ENCODE measurements around the gene ENTPD2.

The ENTPD2 gene

DNA sequence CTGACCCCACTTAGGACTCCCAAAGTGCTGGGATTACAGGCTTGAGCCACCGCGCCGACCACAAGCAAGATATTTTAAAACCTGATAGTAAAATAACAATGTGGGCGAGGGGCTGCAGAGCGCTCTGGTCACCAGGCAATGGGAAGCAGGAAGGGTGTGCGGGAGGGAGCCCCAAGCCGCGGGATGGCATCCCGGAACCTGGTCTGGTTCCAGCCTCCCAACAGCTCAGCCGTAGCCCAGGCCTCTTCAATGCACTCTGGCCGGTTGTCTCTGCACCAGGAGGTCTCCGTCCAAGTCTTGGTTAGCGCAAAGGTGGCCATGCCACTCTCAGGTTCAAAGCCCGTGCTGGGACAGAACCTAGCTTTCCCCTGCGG lies 22.8 kb upstream of the ENTPD2 start:
- no peak for DNase-seq
- H3K4me2 ChIP-seq (ENCODE audit: low read length) = peak overlapping the region; percentile 34
- H3K56ac ChIP-seq (ENCODE audit: low read length) = peak overlapping the region; percentile 50
- no peaks in the 10 kb centered on the region for H3K36me3 ChIP-seq (ENCODE audit: control insufficient read depth, insufficient read depth, low read length)
- no peak overlapping the region for H3K18ac ChIP-seq (ENCODE audit: low read length)
- peaks cover 9% of the 10 kb centered on the region for H3K27me3 ChIP-seq (ENCODE audit: insufficient read depth, low read length, poor library complexity)
- no peak overlapping the region for H2BK15ac ChIP-seq (replicated peaks; ENCODE audit: low read depth)
- H3K9ac ChIP-seq (ENCODE audit: low read length) = peak overlapping the region; percentile 34
- no peak overlapping the region for H3K4ac ChIP-seq (ENCODE audit: low read depth, low read length)
- no peaks in the 10 kb centered on the region for H3K4me1 ChIP-seq (ENCODE audit: control insufficient read depth, low read depth, low read length)
- no peak overlapping the region for H4K8ac ChIP-seq (ENCODE audit: low read depth, low read length)
- H3K4me3 ChIP-seq (ENCODE audit: low read length) = no peak overlapping the region
- H2BK120ac ChIP-seq (ENCODE audit: low read depth, low read length) = no peak overlapping the region
- H4K5ac ChIP-seq (ENCODE audit: low read length) = no peak overlapping the region
- no peaks in the 10 kb centered on the region for H3K79me1 ChIP-seq (ENCODE audit: low read length)
- no peak overlapping the region for H2BK5ac ChIP-seq (ENCODE audit: low read length)
- WGBS (ENCODE audit: extremely low coverage, insufficient coverage, low lambda C conversion rate) = no CpG with 5 or more reads among the region's 15 CpGs
- no peaks in the 10 kb centered on the region for H3K79me2 ChIP-seq (ENCODE audit: control insufficient read depth, insufficient read depth, low read length)
- H3K27ac ChIP-seq (ENCODE audit: low read depth, low read length) = no peak overlapping the region
- no peak overlapping the region for H3K23ac ChIP-seq (ENCODE audit: low read length)
- no peak overlapping the region for H2AK5ac ChIP-seq (ENCODE audit: low read length)

GRCh38 chr9:137075275-137075775 lies 21.5 kb upstream of the ENTPD2 start:
- Histone ChIP-seq H3K79me1 (ENCODE audit: low read length) (no peaks in the 10 kb centered on the region), H3K4me3 (ENCODE audit: low read length) (no peak overlapping the region), H2BK15ac (replicated peaks; ENCODE audit: low read depth) (no peak overlapping the region), H4K8ac (ENCODE audit: low read depth, low read length) (no peak overlapping the region), H3K4me2 (ENCODE audit: low read length) (no peak overlapping the region), H3K4ac (ENCODE audit: low read depth, low read length) (no peak overlapping the region), H3K27me3 (ENCODE audit: insufficient read depth, low read length, poor library complexity) (peaks cover 9% of the 10 kb centered on the region), H3K79me2 (ENCODE audit: control insufficient read depth, insufficient read depth, low read length) (no peaks in the 10 kb centered on the region), H3K27ac (ENCODE audit: low read depth, low read length) (no peak overlapping the region), H4K5ac (ENCODE audit: low read length) (no peak overlapping the region), H2AK5ac (ENCODE audit: low read length) (no peak overlapping the region), H2BK120ac (ENCODE audit: low read depth, low read length) (no peak overlapping the region), H3K18ac (ENCODE audit: low read length) (no peak overlapping the region), H3K9ac (ENCODE audit: low read length) (no peak overlapping the region), H3K56ac (ENCODE audit: low read length) (no peak overlapping the region), H3K23ac (ENCODE audit: low read length) (no peak overlapping the region), H3K4me1 (ENCODE audit: control insufficient read depth, low read depth, low read length) (no peaks in the 10 kb centered on the region), H3K36me3 (ENCODE audit: control insufficient read depth, insufficient read depth, low read length) (no peaks in the 10 kb centered on the region), H2BK5ac (ENCODE audit: low read length) (no peak overlapping the region)
- WGBS (ENCODE audit: extremely low coverage, insufficient coverage, low lambda C conversion rate) = no CpG with 5 or more reads among the region's 12 CpGs
- DNase-seq = no peak

GRCh38 chr9:137074657-137075274 lies 20.9 kb upstream of the ENTPD2 start:
- H2BK5ac ChIP-seq (ENCODE audit: low read length) = no peak overlapping the region
- no CpG with 5 or more reads among the region's 12 CpGs for WGBS (ENCODE audit: extremely low coverage, insufficient coverage, low lambda C conversion rate)
- no peak overlapping the region for H3K4me2 ChIP-seq (ENCODE audit: low read length)
- H3K36me3 ChIP-seq (ENCODE audit: control insufficient read depth, insufficient read depth, low read length) = no peaks in the 10 kb centered on the region
- H2BK15ac ChIP-seq (replicated peaks; ENCODE audit: low read depth) = no peak overlapping the region
- no peak overlapping the region for H2AK5ac ChIP-seq (ENCODE audit: low read length)
- no peak overlapping the region for H2BK120ac ChIP-seq (ENCODE audit: low read depth, low read length)
- no peak overlapping the region for H3K9ac ChIP-seq (ENCODE audit: low read length)
- no peaks in the 10 kb centered on the region for H3K79me1 ChIP-seq (ENCODE audit: low read length)
- no peak overlapping the region for H3K4ac ChIP-seq (ENCODE audit: low read depth, low read length)
- H3K79me2 ChIP-seq (ENCODE audit: control insufficient read depth, insufficient read depth, low read length) = no peaks in the 10 kb centered on the region
- no peak overlapping the region for H3K56ac ChIP-seq (ENCODE audit: low read length)
- H3K4me3 ChIP-seq (ENCODE audit: low read length) = no peak overlapping the region
- H3K27ac ChIP-seq (ENCODE audit: low read depth, low read length) = no peak overlapping the region
- peaks cover 9% of the 10 kb centered on the region for H3K27me3 ChIP-seq (ENCODE audit: insufficient read depth, low read length, poor library complexity)
- H3K18ac ChIP-seq (ENCODE audit: low read length) = no peak overlapping the region
- H4K5ac ChIP-seq (ENCODE audit: low read length) = no peak overlapping the region
- no peak for DNase-seq
- no peak overlapping the region for H3K23ac ChIP-seq (ENCODE audit: low read length)
- H4K8ac ChIP-seq (ENCODE audit: low read depth, low read length) = no peak overlapping the region
- H3K4me1 ChIP-seq (ENCODE audit: control insufficient read depth, low read depth, low read length) = no peaks in the 10 kb centered on the region

DNA sequence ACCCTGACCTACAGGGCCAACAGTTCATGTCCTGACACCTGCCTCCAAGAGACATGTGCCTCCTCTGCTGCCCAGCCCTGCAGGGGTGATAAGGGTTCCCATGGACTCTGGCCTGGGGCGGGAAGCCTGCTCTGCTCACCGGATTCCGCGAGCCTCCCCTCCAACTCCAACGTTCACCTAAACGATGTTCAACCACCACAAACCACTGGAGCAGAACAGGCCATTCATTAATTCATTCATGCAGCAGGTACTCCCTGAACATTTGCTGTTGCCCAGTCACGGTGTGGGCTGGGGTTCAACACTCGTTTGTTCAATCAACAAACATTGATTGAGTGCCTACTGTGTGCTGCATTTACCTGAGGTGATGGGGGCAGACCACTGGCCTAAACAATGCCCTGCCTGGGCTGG lies 20.1 kb upstream of the ENTPD2 start:
- Histone ChIP-seq H3K18ac (ENCODE audit: low read length) (no peak overlapping the region), H4K5ac (ENCODE audit: low read length) (no peak overlapping the region), H3K9ac (ENCODE audit: low read length) (no peak overlapping the region), H3K23ac (ENCODE audit: low read length) (no peak overlapping the region), H3K56ac (ENCODE audit: low read length) (no peak overlapping the region), H2BK15ac (replicated peaks; ENCODE audit: low read depth) (no peak overlapping the region), H3K27ac (ENCODE audit: low read depth, low read length) (no peak overlapping the region), H4K8ac (ENCODE audit: low read depth, low read length) (no peak overlapping the region), H2BK120ac (ENCODE audit: low read depth, low read length) (no peak overlapping the region), H3K4me3 (ENCODE audit: low read length) (no peak overlapping the region), H3K79me1 (ENCODE audit: low read length) (peaks cover 2% of the 10 kb centered on the region), H3K4ac (ENCODE audit: low read depth, low read length) (no peak overlapping the region), H3K36me3 (ENCODE audit: control insufficient read depth, insufficient read depth, low read length) (no peaks in the 10 kb centered on the region), H3K79me2 (ENCODE audit: control insufficient read depth, insufficient read depth, low read length) (no peaks in the 10 kb centered on the region), H3K27me3 (ENCODE audit: insufficient read depth, low read length, poor library complexity) (peaks cover 9% of the 10 kb centered on the region), H3K4me1 (ENCODE audit: control insufficient read depth, low read depth, low read length) (no peaks in the 10 kb centered on the region), H2BK5ac (ENCODE audit: low read length) (no peak overlapping the region), H3K4me2 (ENCODE audit: low read length) (no peak overlapping the region), H2AK5ac (ENCODE audit: low read length) (no peak overlapping the region)
- WGBS (ENCODE audit: extremely low coverage, insufficient coverage, low lambda C conversion rate) = no CpG with 5 or more reads among the region's 8 CpGs
- no peak for DNase-seq

DNA sequence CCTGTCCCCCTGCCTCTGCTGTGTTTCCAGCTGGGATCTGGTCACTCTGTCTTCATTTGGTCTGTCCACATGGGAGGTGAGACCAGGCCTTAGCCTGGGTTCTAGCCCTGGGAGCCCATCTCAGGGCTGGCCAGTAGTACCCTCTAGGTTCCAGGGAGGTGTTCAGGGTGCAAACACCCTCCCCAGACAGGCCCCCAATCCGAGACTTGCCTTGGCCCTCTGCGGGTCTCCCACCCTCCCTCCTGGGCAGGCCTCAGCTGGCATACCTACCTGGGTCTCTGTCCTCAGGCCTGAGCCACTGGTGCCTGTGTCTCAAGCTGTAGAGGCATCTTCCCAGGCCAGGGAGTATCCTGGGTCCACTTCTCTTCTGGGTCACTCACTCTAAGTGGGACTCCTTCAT lies 17.4 kb upstream of the ENTPD2 start:
- Histone ChIP-seq H3K4me3 (ENCODE audit: low read length) (no peak overlapping the region), H3K4me1 (ENCODE audit: control insufficient read depth, low read depth, low read length) (no peaks in the 10 kb centered on the region), H2BK15ac (replicated peaks; ENCODE audit: low read depth) (no peak overlapping the region), H3K36me3 (ENCODE audit: control insufficient read depth, insufficient read depth, low read length) (no peaks in the 10 kb centered on the region), H3K4ac (ENCODE audit: low read depth, low read length) (no peak overlapping the region), H3K56ac (ENCODE audit: low read length) (peak overlapping the region; percentile 59), H3K4me2 (ENCODE audit: low read length) (no peak overlapping the region), H3K23ac (ENCODE audit: low read length) (no peak overlapping the region), H2BK120ac (ENCODE audit: low read depth, low read length) (no peak overlapping the region), H3K18ac (ENCODE audit: low read length) (no peak overlapping the region), H2AK5ac (ENCODE audit: low read length) (no peak overlapping the region), H3K9ac (ENCODE audit: low read length) (peak overlapping the region; percentile 47), H2BK5ac (ENCODE audit: low read length) (no peak overlapping the region), H4K5ac (ENCODE audit: low read length) (no peak overlapping the region), H3K79me2 (ENCODE audit: control insufficient read depth, insufficient read depth, low read length) (no peaks in the 10 kb centered on the region), H3K27me3 (ENCODE audit: insufficient read depth, low read length, poor library complexity) (no peaks in the 10 kb centered on the region), H4K8ac (ENCODE audit: low read depth, low read length) (no peak overlapping the region), H3K79me1 (ENCODE audit: low read length) (peaks cover 2% of the 10 kb centered on the region), H3K27ac (ENCODE audit: low read depth, low read length) (no peak overlapping the region)
- DNase-seq = no peak
- no CpG with 5 or more reads among the region's 2 CpGs for WGBS (ENCODE audit: extremely low coverage, insufficient coverage, low lambda C conversion rate)

GRCh38 chr9:137070906-137071275 lies 17.0 kb upstream of the ENTPD2 start:
- DNase-seq = no peak

More at GRCh38 chr9:137070906-137071275, 17.0 kb upstream of the ENTPD2 start:
- Histone ChIP-seq H3K79me2 (ENCODE audit: control insufficient read depth, insufficient read depth, low read length) (no peaks in the 10 kb centered on the region), H3K79me1 (ENCODE audit: low read length) (peaks cover 2% of the 10 kb centered on the region), H2BK15ac (replicated peaks; ENCODE audit: low read depth) (no peak overlapping the region), H3K36me3 (ENCODE audit: control insufficient read depth, insufficient read depth, low read length) (no peaks in the 10 kb centered on the region), H3K56ac (ENCODE audit: low read length) (peak overlapping the region; percentile 59), H3K23ac (ENCODE audit: low read length) (no peak overlapping the region), H3K27ac (ENCODE audit: low read depth, low read length) (no peak overlapping the region), H3K4ac (ENCODE audit: low read depth, low read length) (no peak overlapping the region), H3K4me3 (ENCODE audit: low read length) (no peak overlapping the region), H2BK5ac (ENCODE audit: low read length) (no peak overlapping the region), H3K4me2 (ENCODE audit: low read length) (peak overlapping the region; percentile 21), H3K18ac (ENCODE audit: low read length) (peak overlapping the region; percentile 22), H2BK120ac (ENCODE audit: low read depth, low read length) (no peak overlapping the region), H4K8ac (ENCODE audit: low read depth, low read length) (peak overlapping the region; percentile 41), H3K9ac (ENCODE audit: low read length) (peak overlapping the region; percentile 47), H2AK5ac (ENCODE audit: low read length) (no peak overlapping the region), H4K5ac (ENCODE audit: low read length) (no peak overlapping the region), H3K4me1 (ENCODE audit: control insufficient read depth, low read depth, low read length) (no peaks in the 10 kb centered on the region), H3K27me3 (ENCODE audit: insufficient read depth, low read length, poor library complexity) (no peaks in the 10 kb centered on the region)
- no CpG with 5 or more reads among the region's 6 CpGs for WGBS (ENCODE audit: extremely low coverage, insufficient coverage, low lambda C conversion rate)
